Endothelial cell of umbilical vein (primary cell): ENCODE results near the gene CMA1.

ENCODE experiments used
- POLR2A ChIP-seq: IDR thresholded peaks from 2 replicates; pipeline ENCODE4 v1.6.1; 2012; ENCODE audit warnings: low read depth, mild to moderate bottlenecking, control low read depth, low read length
- POLR2AphosphoS5 ChIP-seq: IDR thresholded peaks from 2 replicates; pipeline ENCODE4 v1.6.1; 2012; ENCODE audit warnings: low read depth, mild to moderate bottlenecking, control low read depth, low read length, moderate library complexity; ENCODE audit not compliant: insufficient read depth
- TF ChIP-seq, protein P1 (sequence below), 2 donors: IDR thresholded peaks; 1 replicate in 1 of 2; 2 replicates in 1 of 2; pipeline ENCODE4 v1.5.1; 2011; ENCODE audit warnings: low read length in 2 of 2, mild to moderate bottlenecking in 2 of 2, moderate library complexity in 2 of 2, control low read depth in 1 of 2, inconsistent platforms in 1 of 2, low read depth in 1 of 2; ENCODE audit not compliant: insufficient read depth in 1 of 2; ENCODE audit errors: extremely low read depth in 1 of 2

DNA sequence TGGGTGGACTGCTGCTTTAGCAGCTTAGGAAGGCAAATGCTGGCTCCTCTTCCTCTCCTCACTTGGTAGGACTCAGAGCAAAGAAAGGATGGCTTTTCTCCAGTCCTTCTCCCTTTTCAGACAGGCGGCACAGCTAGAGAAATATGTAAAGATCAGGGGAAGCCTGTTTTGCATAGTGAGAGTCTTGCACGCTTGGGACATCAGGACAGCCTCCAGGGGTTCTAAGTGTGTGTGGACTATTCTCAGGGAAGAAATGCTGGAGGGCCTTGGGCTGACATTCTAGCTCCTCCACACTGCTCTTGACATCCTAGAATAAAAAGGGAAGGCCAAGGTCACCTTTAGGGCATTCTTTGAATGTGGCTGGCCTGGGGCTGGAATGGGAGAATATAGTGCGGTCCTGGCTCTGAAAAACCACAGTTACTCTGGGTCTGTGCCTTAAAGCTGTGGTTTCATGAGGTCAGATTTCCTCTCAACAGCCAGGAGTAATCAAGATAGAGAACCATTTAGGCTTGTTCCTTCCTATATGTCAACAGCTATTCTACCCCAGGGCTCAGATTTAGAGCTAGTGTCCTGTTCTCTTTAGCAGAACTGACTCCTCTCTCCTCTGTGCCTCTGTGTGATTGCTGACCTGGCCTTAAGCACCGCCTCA lies 24.3 kb downstream of the CMA1 start:
- TF ChIP-seq, protein P1, sequence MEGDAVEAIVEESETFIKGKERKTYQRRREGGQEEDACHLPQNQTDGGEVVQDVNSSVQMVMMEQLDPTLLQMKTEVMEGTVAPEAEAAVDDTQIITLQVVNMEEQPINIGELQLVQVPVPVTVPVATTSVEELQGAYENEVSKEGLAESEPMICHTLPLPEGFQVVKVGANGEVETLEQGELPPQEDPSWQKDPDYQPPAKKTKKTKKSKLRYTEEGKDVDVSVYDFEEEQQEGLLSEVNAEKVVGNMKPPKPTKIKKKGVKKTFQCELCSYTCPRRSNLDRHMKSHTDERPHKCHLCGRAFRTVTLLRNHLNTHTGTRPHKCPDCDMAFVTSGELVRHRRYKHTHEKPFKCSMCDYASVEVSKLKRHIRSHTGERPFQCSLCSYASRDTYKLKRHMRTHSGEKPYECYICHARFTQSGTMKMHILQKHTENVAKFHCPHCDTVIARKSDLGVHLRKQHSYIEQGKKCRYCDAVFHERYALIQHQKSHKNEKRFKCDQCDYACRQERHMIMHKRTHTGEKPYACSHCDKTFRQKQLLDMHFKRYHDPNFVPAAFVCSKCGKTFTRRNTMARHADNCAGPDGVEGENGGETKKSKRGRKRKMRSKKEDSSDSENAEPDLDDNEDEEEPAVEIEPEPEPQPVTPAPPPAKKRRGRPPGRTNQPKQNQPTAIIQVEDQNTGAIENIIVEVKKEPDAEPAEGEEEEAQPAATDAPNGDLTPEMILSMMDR (IDR thresholded peaks at IDR 0.05; ENCODE audit: extremely low read depth in 1 of 2, insufficient read depth in 1 of 2, low read depth in 1 of 2, low read length in 2 of 2), result no peak
- TF ChIP-seq POLR2AphosphoS5, result no peak
- TF ChIP-seq POLR2A, result no peak
